ENCODE measurements around the gene NSUN4. TPM values are rescaled to one million over a fixed set of nuclear protein-coding genes. Genes with fewer than 3 reads are reported as not detected.

The NSUN4 gene
- total RNA-seq, 1 donor from 2014 or later: 26.6 TPM

GRCh38 chr1:46341222-46342083, 846 bp downstream of the NSUN4 start:
- Mint-ChIP-seq H3K4me1 (ENCODE audit: unreplicated experiment) (peaks cover 28% of the 10 kb centered on the region), H3K36me3 (peaks cover 15% of the 10 kb centered on the region), H3K9me3 (no peaks in the 10 kb centered on the region), H3K27me3 (no peaks in the 10 kb centered on the region), H3K4me3 (peak overlapping the region; percentile 98), H3K27ac (peak overlapping the region; percentile 98)
- TF ChIP-seq CTCF (conservative IDR thresholded peaks at IDR 0.05): no peak
- no peak for DNase-seq (ENCODE audit: extremely low spot score, unreplicated experiment)

- H3K4me1 Mint-ChIP-seq (ENCODE audit: unreplicated experiment): peaks cover 28% of the 10 kb centered on the region
- peak overlapping the region; percentile 98 for H3K27ac Mint-ChIP-seq
- no peaks in the 10 kb centered on the region for H3K9me3 Mint-ChIP-seq
- H3K36me3 Mint-ChIP-seq: peaks cover 19% of the 10 kb centered on the region
- H3K4me3 Mint-ChIP-seq: peak overlapping the region; percentile 98
- peak; percentile 52 for TF ChIP-seq CTCF (conservative IDR thresholded peaks at IDR 0.05)
- no peak for DNase-seq (ENCODE audit: extremely low spot score, unreplicated experiment)
- H3K27me3 Mint-ChIP-seq: no peaks in the 10 kb centered on the region
These were observed 1.6 kb downstream of the NSUN4 start for GRCh38 chr1:46342084-46342656.

- no peak for TF ChIP-seq CTCF (conservative IDR thresholded peaks at IDR 0.05)
- H3K27ac Mint-ChIP-seq: peak overlapping the region; percentile 98
- H3K27me3 Mint-ChIP-seq: no peaks in the 10 kb centered on the region
- H3K4me1 Mint-ChIP-seq (ENCODE audit: unreplicated experiment): peaks cover 28% of the 10 kb centered on the region
- H3K9me3 Mint-ChIP-seq: no peaks in the 10 kb centered on the region
- DNase-seq (ENCODE audit: extremely low spot score, unreplicated experiment): no peak
- peaks cover 19% of the 10 kb centered on the region for H3K36me3 Mint-ChIP-seq
- H3K4me3 Mint-ChIP-seq: peak overlapping the region; percentile 98
These were observed 2.2 kb downstream of the NSUN4 start for GRCh38 chr1:46342677-46343350.

DNA sequence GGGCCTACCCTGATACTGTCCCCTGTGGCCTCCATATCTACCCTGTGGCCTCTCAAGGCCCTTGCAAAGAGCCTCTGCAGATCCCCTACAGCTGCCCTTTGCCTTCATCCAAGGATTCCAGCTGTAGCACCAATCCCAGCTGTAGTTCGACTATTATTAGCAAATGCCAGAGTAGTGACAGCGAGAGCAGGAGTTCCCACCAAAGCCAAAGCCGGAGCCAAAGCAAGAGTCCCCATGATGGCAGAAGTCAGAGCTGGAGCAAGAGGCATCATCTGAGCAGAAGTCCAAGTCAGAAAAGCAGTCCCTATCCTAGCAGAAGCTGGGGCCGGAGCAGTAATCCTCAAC, 2.7 kb downstream of the NSUN4 start:
- DNase-seq (ENCODE audit: extremely low spot score, unreplicated experiment): no peak
- H3K27me3 Mint-ChIP-seq: no peaks in the 10 kb centered on the region
- no peaks in the 10 kb centered on the region for H3K9me3 Mint-ChIP-seq
- peaks cover 33% of the 10 kb centered on the region for H3K4me1 Mint-ChIP-seq (ENCODE audit: unreplicated experiment)
- no peak for TF ChIP-seq CTCF (conservative IDR thresholded peaks at IDR 0.05)
- H3K27ac Mint-ChIP-seq: no peak overlapping the region
- H3K36me3 Mint-ChIP-seq: peaks cover 24% of the 10 kb centered on the region
- H3K4me3 Mint-ChIP-seq: peak overlapping the region; percentile 98

GRCh38 chr1:46343705-46344104, 3.1 kb downstream of the NSUN4 start:
- Mint-ChIP-seq H3K27me3 (no peaks in the 10 kb centered on the region), H3K4me3 (no peak overlapping the region), H3K9me3 (no peaks in the 10 kb centered on the region), H3K4me1 (ENCODE audit: unreplicated experiment) (peaks cover 32% of the 10 kb centered on the region), H3K36me3 (peaks cover 24% of the 10 kb centered on the region), H3K27ac (peak overlapping the region; percentile 55)
- no peak for TF ChIP-seq CTCF (conservative IDR thresholded peaks at IDR 0.05)
- DNase-seq (ENCODE audit: extremely low spot score, unreplicated experiment): no peak

Data from type B pancreatic cell (in vitro differentiated cells).